H1 (cell line): ENCODE data around the gene NOP9. TPM values are rescaled to one million over a fixed set of nuclear protein-coding genes. Genes with fewer than 3 reads are reported as not detected.

Source experiments
- ATF2 ChIP-seq: IDR thresholded peaks from 2 replicates; pipeline ENCODE4 v1.6.1; 2012; ENCODE audit warnings: low read length, inconsistent platforms
- CREB1 ChIP-seq: IDR thresholded peaks from 2 replicates; pipeline ENCODE4 v1.6.1; 2012; ENCODE audit warnings: inconsistent platforms
- GTF2F1 ChIP-seq: IDR thresholded peaks from 2 replicates; pipeline ENCODE4 v1.6.1; 2012; ENCODE audit warnings: low read depth, low read length, improper control_type of control experiment, borderline replicate concordance
- JUN ChIP-seq: IDR thresholded peaks from 2 replicates; pipeline ENCODE4 v1.6.1; 2011; ENCODE audit warnings: low read depth, mild to moderate bottlenecking, improper control_type of control experiment, low read length
- POU5F1 ChIP-seq: IDR thresholded peaks from 2 replicates; pipeline ENCODE4 v1.6.1; 2011; ENCODE audit warnings: low read depth, mild to moderate bottlenecking, low read length, moderate library complexity
- SAP30 ChIP-seq: fragments of 300-600 bp; sonication (generic); IDR thresholded peaks from 2 replicates; pipeline ENCODE4 v1.7.1; 2012; ENCODE audit warnings: low read length, moderate library complexity, mild to moderate bottlenecking, inconsistent platforms; ENCODE audit not compliant: insufficient read depth, insufficient replicate concordance
- SIX5 ChIP-seq: IDR thresholded peaks from 2 replicates; pipeline ENCODE4 v1.6.1; 2011; ENCODE audit warnings: mild to moderate bottlenecking, low read depth, low read length
- polyA plus RNA-seq, 7 experiments: library from polyadenylated mRNA; depleted of rRNA in 3 of 7; stranded (reverse) in 5 of 7; unstranded in 2 of 7; fragments of >200 nt in 5 of 7; fragments of 200-250 nt in 2 of 7; gene quantifications; 1 replicate in 5 of 7; 2 replicates in 1 of 7; 4 replicates in 1 of 7; pipeline versions ENCODE4 v1.2.1 to v1.2.3, GENCODE V29; 2011 to 2013; ENCODE audit warnings: missing spikeins in 2 of 7, mixed read lengths in 2 of 7
- total RNA-seq: library from RNA; stranded (reverse); fragmentation: NEBNext Ultra II Directional; extraction: Animal tissue kit (Norgen Biotek cat#: 25700); gene quantifications from 2 replicates; pipeline ENCODE4 v1.2.1, GENCODE V29; 2021

The NOP9 gene
- total and polyA plus RNA-seq, 2 of the 8 experiments (the other 6 are each of a cell fraction or from before 2014, with no cell fraction given), result 17.8 to 34.8 TPM

GRCh38 chr14:24262821-24263733 is 36.6 kb upstream of the NOP9 start, which contains the start of gene TGM1 (continued):
- TF ChIP-seq ATF2 (no peak), SAP30 (no peak), SIX5 (no peak), JUN (no peak), CREB1 (no peak), GTF2F1 (no peak), POU5F1 (no peak)
